LNCAP (cell line): Measurements from ENCODE around the gene CLEC2L.

Experiments used
- TF ChIP-seq, protein P1 (sequence below): fragments of 450-650 bp; IDR thresholded peaks from 2 replicates; pipeline ENCODE4 v1.5.1; 2017; ENCODE audit warnings: mild to moderate bottlenecking

CLEC2L gene

DNA sequence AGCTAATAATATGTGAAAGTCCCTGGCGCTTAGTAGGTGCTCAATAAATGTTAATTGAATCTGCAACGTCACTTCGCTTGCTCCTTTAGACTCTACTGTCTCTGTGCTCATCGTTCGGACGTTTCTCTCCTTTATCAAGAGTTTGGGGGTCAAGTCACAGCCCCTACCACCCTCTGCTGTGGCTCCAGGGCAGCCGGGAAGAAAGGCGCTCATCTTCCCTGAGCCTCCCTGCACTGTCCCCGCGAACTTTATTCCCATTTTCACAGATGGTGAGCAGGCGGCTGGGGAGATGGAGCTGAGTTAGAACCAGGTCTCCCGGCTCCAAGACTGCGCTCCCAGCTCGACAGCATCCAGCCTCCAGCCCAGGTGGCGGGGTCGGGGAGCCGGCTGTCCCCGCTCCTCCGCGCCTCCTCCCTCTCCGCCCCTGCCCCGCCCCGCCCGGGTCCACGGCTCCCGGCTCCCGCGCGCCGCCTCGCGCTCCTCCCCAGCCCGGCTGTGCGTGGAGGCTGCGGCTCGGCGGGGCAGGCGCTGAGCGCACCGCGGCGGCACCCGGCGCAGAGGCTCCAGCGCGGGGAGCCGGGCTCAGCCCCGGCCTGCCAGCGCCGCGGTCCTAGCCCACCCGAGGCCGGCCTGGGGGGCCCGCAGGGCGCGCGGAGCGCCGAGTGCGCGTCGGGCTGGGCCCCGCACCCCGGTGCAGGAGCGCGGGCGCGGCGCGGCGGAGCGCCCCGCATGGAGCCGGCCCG lies at the start of gene CLEC2L:
CLEC2L (plus strand) TSS at position 487 of the 743 bp plus-strand sequence; CDS start at position 730, 243 bp downstream.
- TF ChIP-seq, protein P1, sequence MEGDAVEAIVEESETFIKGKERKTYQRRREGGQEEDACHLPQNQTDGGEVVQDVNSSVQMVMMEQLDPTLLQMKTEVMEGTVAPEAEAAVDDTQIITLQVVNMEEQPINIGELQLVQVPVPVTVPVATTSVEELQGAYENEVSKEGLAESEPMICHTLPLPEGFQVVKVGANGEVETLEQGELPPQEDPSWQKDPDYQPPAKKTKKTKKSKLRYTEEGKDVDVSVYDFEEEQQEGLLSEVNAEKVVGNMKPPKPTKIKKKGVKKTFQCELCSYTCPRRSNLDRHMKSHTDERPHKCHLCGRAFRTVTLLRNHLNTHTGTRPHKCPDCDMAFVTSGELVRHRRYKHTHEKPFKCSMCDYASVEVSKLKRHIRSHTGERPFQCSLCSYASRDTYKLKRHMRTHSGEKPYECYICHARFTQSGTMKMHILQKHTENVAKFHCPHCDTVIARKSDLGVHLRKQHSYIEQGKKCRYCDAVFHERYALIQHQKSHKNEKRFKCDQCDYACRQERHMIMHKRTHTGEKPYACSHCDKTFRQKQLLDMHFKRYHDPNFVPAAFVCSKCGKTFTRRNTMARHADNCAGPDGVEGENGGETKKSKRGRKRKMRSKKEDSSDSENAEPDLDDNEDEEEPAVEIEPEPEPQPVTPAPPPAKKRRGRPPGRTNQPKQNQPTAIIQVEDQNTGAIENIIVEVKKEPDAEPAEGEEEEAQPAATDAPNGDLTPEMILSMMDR, result no peak

DNA sequence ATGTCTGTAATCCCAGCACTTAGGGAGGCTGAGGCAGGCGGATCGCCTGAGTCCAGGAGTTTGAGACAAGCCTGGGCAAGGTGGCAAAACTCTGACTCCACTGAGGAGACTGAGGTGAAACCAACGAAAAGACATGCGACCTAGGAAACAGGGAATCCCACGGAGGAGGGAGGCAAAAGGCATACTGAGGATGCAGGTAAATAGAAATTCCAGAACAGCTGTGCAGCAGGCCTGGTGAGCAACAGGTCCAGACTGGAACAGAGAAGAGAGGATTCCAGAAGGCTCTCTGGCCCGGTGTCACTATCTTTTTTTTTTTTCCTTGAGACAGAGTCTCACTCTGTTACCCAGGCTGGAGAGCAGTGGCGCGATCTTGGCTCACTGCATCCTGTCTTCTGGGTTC lies 47.3 kb upstream of the CLEC2L start:
- TF ChIP-seq, protein P1, result no peak

DNA sequence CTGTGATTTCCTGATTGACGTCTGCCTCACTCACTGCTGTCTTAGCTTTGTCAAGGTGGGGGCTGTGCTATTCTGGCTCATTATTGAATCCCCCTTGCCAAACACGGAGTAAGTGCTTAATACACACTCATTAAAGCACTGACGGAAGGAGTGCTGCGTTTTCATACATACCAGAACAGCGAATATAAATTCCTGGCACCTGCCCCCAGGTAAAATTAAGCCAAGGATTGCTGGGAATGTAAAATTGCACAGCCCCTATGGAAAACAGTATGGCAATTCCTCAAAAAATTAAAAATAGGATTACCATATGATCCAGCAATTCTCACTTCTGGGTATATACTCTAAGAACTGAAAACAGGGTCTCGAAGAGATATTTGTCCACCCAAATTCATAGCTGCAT lies 46.6 kb upstream of the CLEC2L start:
- TF ChIP-seq, protein P1, result no peak

DNA sequence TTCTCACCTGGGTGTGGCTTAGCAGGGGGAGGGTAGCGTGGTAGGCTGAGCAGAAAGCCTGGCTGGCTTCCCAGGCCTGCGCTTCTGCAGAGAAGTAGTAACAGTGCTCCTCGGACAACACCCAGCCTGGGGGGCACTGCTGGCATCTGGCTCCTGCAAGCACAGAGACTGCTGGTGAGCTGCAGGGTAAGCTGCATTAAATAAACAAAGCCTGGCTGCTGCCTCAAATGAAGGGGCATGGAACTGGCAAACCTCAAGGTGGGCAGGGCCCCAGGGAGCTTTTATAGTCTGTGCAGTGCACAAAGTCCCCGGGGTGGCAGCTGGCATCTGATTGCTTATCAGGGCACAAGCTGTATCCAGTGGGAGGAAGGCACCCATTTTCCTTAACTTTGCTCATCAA lies 43.9 kb upstream of the CLEC2L start:
- TF ChIP-seq, protein P1, result no peak

DNA sequence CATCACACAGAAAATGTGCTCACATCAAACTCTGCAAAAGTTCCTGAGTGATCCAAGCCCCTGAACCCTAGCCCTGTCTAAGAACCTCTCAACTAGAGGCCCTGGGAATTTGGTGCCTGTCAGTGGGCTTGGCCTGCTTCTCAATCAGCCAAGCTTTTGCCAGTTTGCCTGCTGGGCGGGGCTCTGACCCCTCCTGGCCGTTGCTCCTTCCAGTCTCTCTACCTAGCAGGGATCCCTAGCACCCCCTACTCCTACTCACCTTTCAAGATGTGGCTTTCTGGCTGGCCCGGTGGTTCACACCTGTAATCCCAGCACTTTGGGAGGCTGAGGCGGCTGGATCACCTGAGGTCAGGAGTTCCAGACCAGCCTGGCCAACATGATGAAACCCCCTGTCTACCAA lies 42.1 kb upstream of the CLEC2L start:
- TF ChIP-seq, protein P1, result no peak

DNA sequence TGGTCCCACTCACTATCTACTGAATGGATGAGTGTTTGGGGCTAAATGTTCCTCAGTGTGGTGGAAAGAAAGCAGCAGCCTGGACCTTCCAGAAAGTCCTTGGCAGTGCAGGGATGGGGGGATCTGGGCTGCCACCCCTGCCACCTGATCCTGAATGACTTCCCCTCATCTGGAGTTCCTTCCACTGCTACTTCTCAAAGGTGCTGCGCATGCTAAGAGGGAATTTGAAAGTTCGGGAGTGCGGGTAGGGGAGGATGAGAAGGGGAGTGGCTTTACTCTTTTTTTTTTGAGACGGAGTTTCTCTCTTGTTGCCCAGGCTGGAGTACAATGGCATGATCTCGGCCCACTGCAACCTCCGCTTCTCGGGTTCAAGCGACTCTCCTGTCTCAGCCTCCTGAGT lies 41.4 kb upstream of the CLEC2L start:
- TF ChIP-seq, protein P1, result no peak

DNA sequence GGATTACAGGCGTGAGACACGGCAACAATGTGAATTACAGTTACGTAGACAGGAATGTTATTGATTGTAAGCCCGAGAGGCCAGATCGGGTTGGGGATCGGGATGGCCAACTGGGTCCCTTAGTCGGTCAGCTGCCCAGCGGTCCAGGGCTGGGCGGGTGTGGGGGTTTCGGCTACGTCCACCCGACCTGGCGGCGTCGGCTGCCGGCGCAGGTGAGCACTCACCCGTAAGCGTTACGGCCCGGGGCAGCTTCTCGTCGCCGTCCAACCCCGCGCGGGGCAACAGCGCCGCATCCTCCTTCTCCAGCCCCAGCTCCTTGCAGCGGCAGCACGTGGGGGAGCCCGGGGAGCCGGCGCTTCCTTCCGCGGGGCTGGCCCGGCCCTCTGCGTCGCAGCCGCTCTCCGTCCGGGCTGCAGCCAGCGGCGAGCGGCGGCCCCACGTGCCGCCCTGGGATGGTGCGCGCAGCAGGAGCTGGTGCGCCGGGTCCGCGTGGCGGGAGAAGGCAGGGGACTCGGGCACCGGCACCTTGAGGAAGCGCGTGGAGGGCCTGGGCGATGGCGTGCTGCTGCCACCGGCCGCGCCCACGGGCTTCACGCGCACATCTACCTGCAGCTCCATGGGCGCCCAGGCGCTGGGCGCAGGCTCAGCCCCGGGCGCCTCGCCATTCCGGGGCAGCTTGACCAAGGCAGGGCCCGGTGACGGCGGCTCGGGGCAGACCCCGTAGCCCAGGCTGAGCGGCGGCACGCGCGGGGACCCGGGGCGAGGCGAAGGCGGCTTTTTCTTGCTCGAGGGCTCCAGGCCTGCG lies 40.6 kb upstream of the CLEC2L start:
- TF ChIP-seq, protein P1, result no peak
